GM12801 (cell line): ENCODE measurements around the gene RASD1.

Experiments
- TF ChIP-seq, protein P1 (sequence below): IDR thresholded peaks from one replicate; pipeline ENCODE4 v1.5.1; 2011; ENCODE audit warnings: control low read depth; ENCODE audit not compliant: insufficient read length; ENCODE audit errors: extremely low read depth

Gene RASD1

GRCh38 chr17:17525311-17525710 is 29.1 kb upstream of the RASD1 start:
- TF ChIP-seq, protein P1, sequence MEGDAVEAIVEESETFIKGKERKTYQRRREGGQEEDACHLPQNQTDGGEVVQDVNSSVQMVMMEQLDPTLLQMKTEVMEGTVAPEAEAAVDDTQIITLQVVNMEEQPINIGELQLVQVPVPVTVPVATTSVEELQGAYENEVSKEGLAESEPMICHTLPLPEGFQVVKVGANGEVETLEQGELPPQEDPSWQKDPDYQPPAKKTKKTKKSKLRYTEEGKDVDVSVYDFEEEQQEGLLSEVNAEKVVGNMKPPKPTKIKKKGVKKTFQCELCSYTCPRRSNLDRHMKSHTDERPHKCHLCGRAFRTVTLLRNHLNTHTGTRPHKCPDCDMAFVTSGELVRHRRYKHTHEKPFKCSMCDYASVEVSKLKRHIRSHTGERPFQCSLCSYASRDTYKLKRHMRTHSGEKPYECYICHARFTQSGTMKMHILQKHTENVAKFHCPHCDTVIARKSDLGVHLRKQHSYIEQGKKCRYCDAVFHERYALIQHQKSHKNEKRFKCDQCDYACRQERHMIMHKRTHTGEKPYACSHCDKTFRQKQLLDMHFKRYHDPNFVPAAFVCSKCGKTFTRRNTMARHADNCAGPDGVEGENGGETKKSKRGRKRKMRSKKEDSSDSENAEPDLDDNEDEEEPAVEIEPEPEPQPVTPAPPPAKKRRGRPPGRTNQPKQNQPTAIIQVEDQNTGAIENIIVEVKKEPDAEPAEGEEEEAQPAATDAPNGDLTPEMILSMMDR, result no peak

DNA sequence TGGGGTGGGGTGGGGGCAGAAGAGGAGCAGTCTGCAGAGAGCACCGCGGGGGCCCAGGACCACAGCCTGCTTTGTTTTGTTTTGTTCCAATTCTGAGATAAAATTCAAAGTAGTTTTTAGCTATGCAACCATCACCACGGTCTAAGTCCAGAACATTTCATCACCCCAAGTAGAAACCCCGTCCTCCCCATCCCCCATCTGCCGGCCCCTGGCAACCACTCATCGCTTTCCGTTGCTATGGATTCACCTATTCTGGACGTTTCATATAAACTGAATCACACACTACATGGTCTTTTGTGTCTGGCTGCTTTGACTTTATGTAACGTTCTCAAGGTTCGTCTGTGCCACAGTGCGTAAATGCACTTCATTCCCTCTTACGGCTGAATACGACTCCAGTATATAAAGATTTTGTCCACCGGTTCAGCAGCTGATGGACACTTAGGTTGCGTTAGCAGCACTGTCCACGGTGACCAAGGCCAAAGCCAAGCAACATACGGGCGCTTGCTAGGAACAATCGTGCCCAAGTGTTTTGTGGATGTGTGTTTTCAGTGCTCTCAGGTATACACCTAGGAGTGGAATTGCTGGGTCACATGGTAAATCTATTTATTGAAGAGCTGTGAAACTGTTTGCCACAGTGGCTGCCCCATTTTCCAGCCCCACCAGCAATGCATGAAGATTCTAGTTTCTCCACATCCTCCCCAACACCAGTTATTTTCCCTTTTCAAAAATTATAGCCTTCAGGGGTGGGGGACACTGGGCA is 27.7 kb upstream of the RASD1 start:
- TF ChIP-seq, protein P1, result no peak

DNA sequence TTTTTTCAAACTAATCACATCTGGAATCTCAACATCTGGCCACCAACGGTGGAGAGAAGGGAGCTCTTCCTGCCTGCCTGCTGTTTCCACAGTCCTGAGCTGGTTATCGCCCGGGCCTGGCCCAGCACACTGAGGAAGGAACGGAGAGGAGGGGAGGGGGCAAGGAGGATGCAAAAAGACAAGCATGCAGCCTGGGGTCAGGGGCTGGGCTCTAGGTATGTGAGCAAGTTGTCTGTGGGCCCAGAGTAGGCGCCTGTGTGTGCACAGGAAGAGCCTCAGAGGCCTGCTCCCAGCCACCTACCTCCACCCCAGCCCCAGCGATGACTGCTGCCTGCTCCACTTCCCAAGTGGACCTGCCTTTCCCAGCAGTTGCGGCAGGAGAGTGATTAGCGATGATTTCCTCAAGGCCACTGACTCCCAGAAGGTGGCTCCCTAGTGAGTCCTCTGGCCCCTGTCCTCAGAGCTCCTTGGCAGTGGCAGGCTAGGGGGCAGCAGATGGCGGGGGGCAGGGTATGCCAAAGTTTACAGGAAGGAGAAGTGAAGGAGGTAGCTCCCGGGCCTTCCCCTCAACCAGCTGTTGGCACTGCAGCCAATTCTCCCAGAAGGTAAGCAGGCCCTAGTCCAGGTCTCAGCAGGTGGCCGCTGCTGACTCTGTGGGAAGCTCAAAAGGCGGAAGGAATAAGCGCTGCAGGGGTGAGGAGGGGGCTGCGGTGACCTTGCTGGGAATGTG is 27.0 kb upstream of the RASD1 start:
- TF ChIP-seq, protein P1, result no peak

- TF ChIP-seq, protein P1, result no peak
These were observed 24.5 kb upstream of the RASD1 start for GRCh38 chr17:17520599-17521232.

DNA sequence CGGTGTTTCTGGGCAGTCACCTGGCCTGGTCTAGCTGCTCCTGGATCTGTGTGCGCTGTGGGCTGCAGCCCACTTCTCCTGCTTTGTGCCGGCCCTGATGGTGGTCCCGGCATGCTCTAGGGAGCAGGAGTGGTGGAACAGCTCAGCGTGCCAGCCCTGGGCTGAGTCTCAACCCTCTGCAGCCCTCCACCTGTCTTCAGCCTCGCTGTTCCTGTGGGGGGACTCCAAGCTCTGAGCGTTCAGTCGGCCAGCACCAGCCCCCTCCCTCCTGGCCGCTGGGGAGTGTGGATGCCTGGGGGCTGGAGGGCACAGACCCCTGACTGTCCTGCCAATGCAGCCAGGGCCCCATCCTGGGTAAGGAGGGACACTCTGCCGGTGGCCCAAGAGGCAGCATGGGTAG is 23.7 kb upstream of the RASD1 start:
- TF ChIP-seq, protein P1, result no peak

DNA sequence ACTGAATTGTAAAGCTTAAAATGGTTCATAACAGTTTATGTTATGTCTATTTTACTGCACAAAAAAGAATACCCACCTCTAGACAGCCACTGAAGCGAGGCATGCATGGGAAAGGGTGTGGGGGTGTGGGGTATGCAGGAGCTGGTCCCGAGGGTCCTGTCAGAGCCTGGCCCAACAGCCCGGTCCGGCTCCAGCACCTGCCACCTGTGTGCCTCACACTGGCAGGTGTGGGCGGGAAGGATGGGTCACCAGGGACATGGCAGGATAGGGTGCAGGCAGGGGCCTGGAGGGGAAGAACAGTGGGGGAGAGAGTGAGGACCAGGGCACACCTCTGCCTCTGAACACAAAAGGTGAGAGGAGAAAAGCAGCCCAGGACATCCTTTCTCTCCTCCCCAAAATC is 22.8 kb upstream of the RASD1 start:
- TF ChIP-seq, protein P1, result no peak

DNA sequence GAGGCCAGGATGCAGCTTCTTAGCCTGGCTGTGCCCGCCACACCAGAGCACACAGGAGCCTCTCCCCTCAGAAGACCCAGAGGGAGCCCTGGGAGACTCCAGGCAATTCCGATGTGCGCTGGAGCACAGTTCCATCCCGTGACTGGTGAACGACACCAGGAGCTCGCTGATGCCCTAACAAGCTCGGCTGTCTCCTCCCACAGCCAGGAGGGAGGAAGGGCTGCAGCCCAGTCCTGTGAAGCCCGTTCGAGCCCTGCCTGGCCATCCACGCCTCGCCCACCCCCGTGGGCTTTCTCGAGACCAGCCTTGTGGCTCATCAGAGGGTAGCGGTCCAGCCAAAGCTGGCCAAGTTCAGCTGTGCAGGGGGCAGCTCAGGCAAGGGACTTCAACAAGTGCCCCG is 21.8 kb upstream of the RASD1 start:
- TF ChIP-seq, protein P1, result no peak
